GM18858 (cell line): Measurements from ENCODE around the gene PLPP4.
A peak's percentile ranks its signal among the peaks of the same experiment; 100 is the strongest.

Experiments used
- ATAC-seq: cut with Tn5 transposase; IDR thresholded peaks from one replicate; pipeline ENCODE4 v1.9.1; 2021; ENCODE audit not compliant: unreplicated experiment

The PLPP4 gene

GRCh38 chr10:120483651-120484301 lies 26.7 kb downstream of the PLPP4 start:
- ATAC-seq = no peak

DNA sequence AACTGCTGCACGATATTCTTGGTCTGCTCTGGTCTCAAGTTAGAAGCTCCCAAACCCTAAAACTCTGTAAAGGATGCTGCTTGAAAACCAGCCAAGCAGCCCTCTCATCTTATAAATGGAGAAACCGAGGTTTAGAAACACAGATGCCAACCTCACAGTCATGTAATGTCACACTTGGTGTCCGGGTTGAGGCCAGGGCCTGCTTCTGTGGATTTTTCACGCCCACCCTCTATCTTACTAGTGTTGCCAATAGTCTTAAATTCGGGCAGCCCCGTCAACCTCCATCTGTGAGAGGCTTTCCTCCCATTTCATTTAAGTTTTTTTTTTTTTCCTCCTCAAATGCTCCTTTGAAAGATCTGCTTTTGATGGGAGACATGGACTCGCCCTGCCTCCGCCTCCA lies 28.9 kb downstream of the PLPP4 start:
- ATAC-seq = no peak

DNA sequence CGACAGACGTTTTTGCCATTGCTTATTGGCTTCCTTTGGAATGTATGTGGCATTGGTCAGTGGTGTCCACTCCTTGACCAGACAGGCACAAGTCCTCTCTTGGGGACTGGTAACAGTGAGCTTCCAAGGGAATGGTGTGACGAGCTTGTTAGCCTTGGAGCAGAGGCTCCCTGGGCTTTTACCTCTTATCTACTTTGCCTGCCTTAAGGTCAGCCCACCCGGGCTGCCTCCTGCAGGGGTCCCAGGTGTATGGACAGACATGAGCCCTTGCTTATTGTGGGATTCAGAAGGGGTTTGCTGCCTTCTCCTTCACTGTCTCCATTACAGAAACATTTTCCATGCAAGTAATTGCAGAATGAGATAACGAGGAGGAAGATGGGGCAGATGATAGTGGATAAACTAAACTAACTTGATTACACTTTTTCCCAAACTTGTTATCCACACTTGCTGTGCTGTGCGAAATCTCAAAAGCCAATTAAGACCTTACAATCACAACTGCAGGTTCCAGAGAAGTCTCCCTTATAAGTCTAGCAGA lies 29.7 kb downstream of the PLPP4 start:
- no peak for ATAC-seq

- ATAC-seq = no peak
Observed at GRCh38 chr10:120490288-120490687, 33.3 kb downstream of the PLPP4 start.

GRCh38 chr10:120492346-120492745 lies 35.3 kb downstream of the PLPP4 start:
- no peak for ATAC-seq

- ATAC-seq = no peak
Observed at GRCh38 chr10:120493411-120494312, 36.6 kb downstream of the PLPP4 start.

DNA sequence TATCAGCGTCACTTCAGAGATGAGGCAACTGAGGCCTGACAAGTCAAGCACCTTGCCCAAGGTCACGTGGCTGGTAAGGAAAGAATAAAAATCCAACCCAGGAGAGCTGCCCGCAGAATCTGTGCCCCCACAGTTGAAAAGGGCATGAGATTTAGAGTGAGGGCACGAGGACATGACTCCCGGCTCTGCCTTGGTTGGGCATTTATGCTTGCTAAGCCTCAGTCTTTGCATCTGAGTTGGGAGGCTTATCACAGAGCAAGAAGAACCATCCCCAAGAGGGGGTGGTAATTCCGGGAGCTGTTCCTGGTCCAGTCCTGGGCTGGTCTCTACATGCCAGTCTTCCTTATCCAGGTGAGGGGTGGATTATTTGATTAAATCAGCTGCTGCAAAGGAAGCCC lies 37.3 kb downstream of the PLPP4 start:
- ATAC-seq = no peak

- no peak for ATAC-seq
Observed at GRCh38 chr10:120495226-120496009, 38.4 kb downstream of the PLPP4 start.

GRCh38 chr10:120499883-120500282 lies 42.9 kb downstream of the PLPP4 start:
- ATAC-seq = no peak

GRCh38 chr10:120503689-120504088 lies 46.7 kb downstream of the PLPP4 start:
- ATAC-seq = no peak

DNA sequence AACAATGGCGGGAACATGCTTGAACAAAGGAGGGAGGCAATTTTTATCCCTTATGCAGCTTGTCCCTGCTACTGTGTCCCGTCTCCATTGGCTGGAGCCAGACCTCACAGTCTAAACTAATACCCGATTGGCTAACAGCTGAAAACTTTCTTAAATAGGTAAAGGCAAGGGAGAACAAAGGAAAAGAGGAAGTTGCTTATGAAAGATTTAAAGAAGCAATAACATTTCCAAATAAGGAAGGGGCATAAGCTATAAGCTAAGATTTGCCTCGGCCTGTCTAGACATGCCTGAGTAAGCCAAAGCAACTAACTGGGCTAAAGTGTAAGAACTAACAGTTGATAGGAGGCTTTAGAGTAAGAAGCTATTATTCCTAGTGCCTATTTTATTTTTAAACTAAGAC lies 47.2 kb downstream of the PLPP4 start:
- peak; percentile 48 for ATAC-seq

- no peak for ATAC-seq
Observed at GRCh38 chr10:120505056-120505455, 48.0 kb downstream of the PLPP4 start.

DNA sequence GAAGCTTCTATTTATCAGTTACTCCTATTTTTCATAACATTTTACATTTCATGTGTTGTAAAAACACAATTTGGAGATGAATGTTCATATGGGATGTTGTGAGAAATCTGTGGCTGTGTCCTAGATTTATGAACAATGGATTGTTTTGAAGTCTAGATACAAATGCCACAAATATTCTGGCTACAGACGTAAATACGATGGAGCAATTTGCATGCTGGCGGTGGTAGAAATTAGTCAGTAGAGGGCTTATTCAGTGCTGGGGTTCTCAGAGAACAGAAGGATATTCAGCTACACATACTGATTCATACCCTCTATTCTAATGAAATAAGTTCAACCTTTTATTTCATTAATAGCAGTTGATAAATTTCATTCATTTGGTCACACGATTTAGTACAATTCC lies 48.8 kb downstream of the PLPP4 start:
- ATAC-seq = no peak

GRCh38 chr10:120506674-120507073 lies 49.6 kb downstream of the PLPP4 start:
- ATAC-seq = no peak

DNA sequence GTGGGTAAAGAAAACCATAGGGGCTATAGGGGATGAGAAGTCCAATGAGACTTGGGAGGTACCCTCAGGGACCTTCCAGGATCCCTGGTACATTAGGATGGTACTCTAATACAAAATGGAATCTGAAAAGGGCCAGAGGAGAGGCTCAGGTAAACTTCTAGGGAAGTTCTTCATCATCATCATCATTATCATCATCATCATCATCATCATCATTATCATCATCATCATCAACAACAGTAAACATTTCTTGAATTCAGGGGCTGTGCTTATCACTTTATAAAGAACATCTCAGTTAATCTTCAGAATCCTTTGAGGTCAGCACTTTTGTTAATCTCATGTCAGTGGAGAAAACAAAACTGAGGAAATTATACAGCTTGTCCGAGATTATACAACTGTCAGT lies 50.1 kb downstream of the PLPP4 start:
- ATAC-seq = no peak

GRCh38 chr10:120507651-120508050 lies 50.6 kb downstream of the PLPP4 start:
- ATAC-seq = no peak

GRCh38 chr10:120508393-120508792 lies 51.4 kb downstream of the PLPP4 start:
- ATAC-seq = no peak

GRCh38 chr10:120508966-120509365 lies 51.9 kb downstream of the PLPP4 start:
- no peak for ATAC-seq

DNA sequence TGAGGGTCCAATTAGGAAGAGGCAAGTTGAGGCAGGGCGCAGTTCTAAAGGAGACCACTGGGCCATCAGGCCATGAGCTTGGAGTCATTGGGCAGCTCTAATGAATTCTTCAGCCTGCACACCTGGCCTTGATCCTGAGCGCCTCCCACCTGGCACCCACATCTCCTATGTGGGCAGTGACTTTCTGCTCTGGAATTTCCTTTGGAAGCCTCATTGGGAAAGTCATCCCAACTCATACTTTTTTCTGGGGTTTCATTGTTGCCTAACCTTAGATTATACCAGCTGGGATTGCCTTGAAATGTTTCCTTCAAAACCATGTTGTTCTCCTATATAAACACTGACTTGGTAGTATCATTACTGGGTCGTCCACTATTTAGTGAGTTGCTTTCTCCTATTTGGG lies 54.1 kb downstream of the PLPP4 start:
- ATAC-seq = no peak

- ATAC-seq = no peak
Observed at GRCh38 chr10:120513307-120513796, 56.3 kb downstream of the PLPP4 start.

- ATAC-seq = no peak
Observed at GRCh38 chr10:120514035-120514620, 57.1 kb downstream of the PLPP4 start.
